HepG2 (cell line): ENCODE data around the gene R3HDM1. TPM values are rescaled to one million over a fixed set of nuclear protein-coding genes. Genes with fewer than 3 reads are reported as not detected.

Experiments used
- AGO2 ChIP-seq: fragments of 200-400 bp; formaldehyde crosslinking; optimal IDR thresholded peaks from 2 replicates; pipeline ENCODE3; 2017; ENCODE audit warnings: mild to moderate bottlenecking, low read depth, low read length, moderate library complexity
- ATF5 ChIP-seq: sonication (generic); formaldehyde crosslinking; IDR thresholded peaks from 2 replicates; pipeline ENCODE4 v1.4.0; 2020; ENCODE audit warnings: mild to moderate bottlenecking, low read depth, missing genetic modification reagents
- BATF2 ChIP-seq: sonication (generic); formaldehyde crosslinking; IDR thresholded peaks from 2 replicates; pipeline ENCODE4 v1.8.0; 2022; ENCODE audit warnings: mild to moderate bottlenecking, missing genetic modification reagents, moderate library complexity
- GLMP ChIP-seq: sonication (generic); formaldehyde crosslinking; IDR thresholded peaks from 2 replicates; pipeline ENCODE4 v1.9.0; 2021; ENCODE audit warnings: missing genetic modification reagents, mild to moderate bottlenecking, borderline replicate concordance
- KLF6 ChIP-seq: IDR thresholded peaks from 2 replicates; pipeline ENCODE4 v1.8.0; 2016; ENCODE audit warnings: missing biosample characterization, missing genetic modification reagents
- MAX ChIP-seq: IDR thresholded peaks from 2 replicates; pipeline ENCODE4 v1.6.1; 2012; ENCODE audit warnings: inconsistent platforms
- MED8 ChIP-seq: sonication (generic); formaldehyde crosslinking; IDR thresholded peaks from 2 replicates; pipeline ENCODE4 v1.8.1; 2023; ENCODE audit warnings: mild to moderate bottlenecking, missing genetic modification reagents; ENCODE audit not compliant: insufficient replicate concordance
- NR2F2 ChIP-seq: IDR thresholded peaks from 2 replicates; pipeline ENCODE4 v1.6.1; 2012; ENCODE audit warnings: low read depth, inconsistent platforms, borderline replicate concordance
- RARA ChIP-seq: IDR thresholded peaks from 2 replicates; pipeline ENCODE4 v1.6.1; 2016; ENCODE audit warnings: missing genetic modification reagents, missing compliant biosample characterization
- RFX3 ChIP-seq: IDR thresholded peaks from 2 replicates; pipeline ENCODE4 v1.6.1; 2016; ENCODE audit warnings: missing biosample characterization, missing genetic modification reagents
- RORA ChIP-seq: sonication (generic); formaldehyde crosslinking; IDR thresholded peaks from 2 replicates; pipeline ENCODE4 v1.5.0; 2020; ENCODE audit warnings: mild to moderate bottlenecking, missing genetic modification reagents, moderate library complexity
- SKI ChIP-seq: fragments of 450-650 bp; IDR thresholded peaks from one replicate; pipeline ENCODE4 v1.6.1; 2018; ENCODE audit warnings: mild to moderate bottlenecking; ENCODE audit not compliant: partially characterized antibody
- ZBTB8A ChIP-seq: sonication (generic); formaldehyde crosslinking; IDR thresholded peaks from 2 replicates; pipeline ENCODE4 v1.4.0; 2020; ENCODE audit warnings: mild to moderate bottlenecking, low read depth, missing genetic modification reagents, borderline replicate concordance
- ZHX2 ChIP-seq, 2 experiments: sonication (generic) in 1 of 2; formaldehyde crosslinking in 1 of 2; IDR thresholded peaks; 2 replicates each; pipeline versions ENCODE4 v1.6.1 to v1.9.0; 2014 to 2022; ENCODE audit warnings: antibody characterized with exemption in 1 of 2, borderline replicate concordance in 1 of 2, inconsistent platforms in 1 of 2, low read depth in 1 of 2, missing genetic modification reagents in 1 of 2
- ZNF224 ChIP-seq: sonication (generic); formaldehyde crosslinking; IDR thresholded peaks from 2 replicates; pipeline ENCODE4 v1.5.0; 2020; ENCODE audit warnings: mild to moderate bottlenecking, missing genetic modification reagents
- polyA plus RNA-seq, 8 experiments: library from polyadenylated mRNA; depleted of rRNA in 3 of 8; stranded (reverse) in 7 of 8; unstranded in 1 of 8; fragments of >200 nt; fragmentation: Illumina TruSeq in 4 of 8; extraction: Trizol in 4 of 8; gene quantifications; 2 replicates each; pipeline versions ENCODE4 v1.2.1 to v1.2.3, GENCODE V29; 2011 to 2016; ENCODE audit warnings: low read depth in 4 of 8, missing spikeins in 1 of 8, mixed read lengths in 1 of 8; ENCODE audit not compliant: insufficient read depth in 1 of 8
- total RNA-seq, 5 experiments: library from RNA; depleted of rRNA; stranded (reverse); fragments of >200 nt; fragmentation: Illumina TruSeq; extraction: Trizol; gene quantifications; 2 replicates each; pipeline ENCODE4 v1.2.3, GENCODE V29; 2016; ENCODE audit warnings: low read depth in 1 of 5

R3HDM1 gene
- total and polyA plus RNA-seq, 2 of the 13 experiments (the other 11 are each of a cell fraction or from before 2014, with no cell fraction given), result 15.7 to 54.3 TPM

- TF ChIP-seq MAX (peak; percentile 78), ZHX2 (IDR thresholded peaks at IDR 0.05; ENCODE audit: low read depth) (no peak), ZHX2 (CRISPR knock-in tag; IDR thresholded peaks at IDR 0.05; ENCODE audit: borderline replicate concordance) (0 out of 2 replicates have a peak, but pooled peaks have one; percentile 31), ZNF224 (CRISPR knock-in tag) (0 out of 2 replicates have a peak, but pooled peaks have one; percentile 35), AGO2 (peak; percentile 91), KLF6 (CRISPR knock-in tag) (peak; percentile 77; the same call in 1 of the 2 replicates), ATF5 (CRISPR knock-in tag) (no peak), RFX3 (no peak), ZBTB8A (CRISPR knock-in tag) (no peak), NR2F2 (peak; percentile 63; the same call in 1 of the 2 replicates), RORA (CRISPR knock-in tag) (no peak), GLMP (CRISPR knock-in tag) (no peak), SKI (no peak), BATF2 (peak; percentile 63; the same call in 1 of the 2 replicates), RARA (CRISPR knock-in tag) (peak; percentile 28; the same call in 1 of the 2 replicates), MED8 (CRISPR knock-in tag) (peak; percentile 61)
Observed at GRCh38 chr2:135531231-135532197, at the start of gene R3HDM1 (continued).
